Measurements from ENCODE around the gene P2RX7. TPM values are rescaled to one million over a fixed set of nuclear protein-coding genes. Genes with fewer than 3 reads are reported as not detected.
A peak's percentile ranks its signal among the peaks of the same experiment; 100 is the strongest.

Gene P2RX7
- total and polyA plus RNA-seq, 9 of the 15 experiments (the other 6 are each of a cell fraction or from before 2014, with no cell fraction given) = 0.04 to 0.65 (median 0.30) TPM

- no peak for DNase-seq (ENCODE audit: extremely low read depth in 1 of 4, low spot score in 3 of 4)
Measured at GRCh38 chr12:121188227-121188626, 55.6 kb downstream of the P2RX7 start.

More at GRCh38 chr12:121188227-121188626, 55.6 kb downstream of the P2RX7 start:
- Histone ChIP-seq H3K27me3 (ENCODE audit: control insufficient read depth in 2 of 2, insufficient read depth in 2 of 2, low read length in 2 of 2) (no peaks in the 10 kb centered on the region), H3K9ac (ENCODE audit: insufficient read depth in 1 of 2, low read depth in 2 of 2, low read length in 2 of 2) (no peak overlapping the region), H3K9me3 (replicated peaks; ENCODE audit: control insufficient read depth, insufficient read depth, low read depth, low read length) (no peaks in the 10 kb centered on the region), H3K9me1 (ENCODE audit: control insufficient read depth, insufficient read depth, low read length) (no peaks in the 10 kb centered on the region), H4K20me1 (replicated peaks; ENCODE audit: control insufficient read depth, insufficient read depth, low read length) (no peaks in the 10 kb centered on the region), H3K27ac (ENCODE audit: extremely low read depth, low read depth, low read length) (no peak overlapping the region), H3K36me3 (ENCODE audit: control insufficient read depth, insufficient read depth, low read length) (no peaks in the 10 kb centered on the region), H3K4me1 (replicated peaks in 1 of 2; ENCODE audit: control insufficient read depth in 2 of 2, insufficient read depth in 2 of 2, low read length in 2 of 2) (peaks cover 12 to 17% of the 10 kb centered on the region in 2 experiments), H2AFZ (ENCODE audit: low read depth, low read length) (no peak overlapping the region), H3K79me2 (ENCODE audit: control insufficient read depth, insufficient read depth, low read length) (no peaks in the 10 kb centered on the region), H3K4me3 (no peak overlapping the region), H3K4me2 (ENCODE audit: insufficient read depth, low read length) (no peak overlapping the region)
- intact Hi-C loops (cut with micrococcal nuclease) = no loop called here
- FAIRE-seq = no peak
- TF ChIP-seq HDAC2 (IDR thresholded peaks at IDR 0.05) = peak; percentile 29; the same call in 1 of the 2 replicates
- no peak for TF ChIP-seq HINFP (tag; conservative IDR thresholded peaks at IDR 0.05; ENCODE audit: low read depth)
- TF ChIP-seq RBM25 (IDR thresholded peaks at IDR 0.05; ENCODE audit: low read depth, low read length, severe bottlenecking) = peak; percentile 89
- TF ChIP-seq MBD1 (CRISPR knock-in tag; IDR thresholded peaks at IDR 0.05) = no peak
- TF ChIP-seq THAP12 (CRISPR knock-in tag; IDR thresholded peaks at IDR 0.05) = no peak
- TF ChIP-seq CTCFL (IDR thresholded peaks at IDR 0.05; ENCODE audit: borderline replicate concordance, insufficient read depth, low read depth, low read length, poor library complexity, severe bottlenecking) = no peak
- TF ChIP-seq KDM1A (IDR thresholded peaks at IDR 0.05) = peak in 1 of 2 experiments; percentile 42; a peak in 1 of 4 replicates
- TF ChIP-seq RNF2 (IDR thresholded peaks at IDR 0.05) = no peak
- no peak for TF ChIP-seq SNRNP70 (optimal IDR thresholded peaks at IDR 0.05; ENCODE audit: low read depth, low read length)
- peak; percentile 61; the same call in 1 of the 2 replicates for TF ChIP-seq BCOR (IDR thresholded peaks at IDR 0.05)
- BruUV-seq (replicated peaks) = no TSS peak
- POLR2A ChIA-PET = interaction anchor here (1.6 kb wide), 1 partner anchor 10 kb away, joined by 6 read pairs; no protein-coding TSS in a partner anchor
- in situ Hi-C loops (cut with MboI) = no loop called here
- no peak for ATAC-seq
- CTCF ChIA-PET (ENCODE audit: low intra/inter-chr PET ratio) = no interaction called here
- 64% methylated on average over 2 of the region's 2 CpGs for WGBS (ENCODE audit: insufficient coverage, low coverage, missing lambda C conversion rate)
